Measurements from ENCODE around the gene KCNIP3.

Gene KCNIP3

DNA sequence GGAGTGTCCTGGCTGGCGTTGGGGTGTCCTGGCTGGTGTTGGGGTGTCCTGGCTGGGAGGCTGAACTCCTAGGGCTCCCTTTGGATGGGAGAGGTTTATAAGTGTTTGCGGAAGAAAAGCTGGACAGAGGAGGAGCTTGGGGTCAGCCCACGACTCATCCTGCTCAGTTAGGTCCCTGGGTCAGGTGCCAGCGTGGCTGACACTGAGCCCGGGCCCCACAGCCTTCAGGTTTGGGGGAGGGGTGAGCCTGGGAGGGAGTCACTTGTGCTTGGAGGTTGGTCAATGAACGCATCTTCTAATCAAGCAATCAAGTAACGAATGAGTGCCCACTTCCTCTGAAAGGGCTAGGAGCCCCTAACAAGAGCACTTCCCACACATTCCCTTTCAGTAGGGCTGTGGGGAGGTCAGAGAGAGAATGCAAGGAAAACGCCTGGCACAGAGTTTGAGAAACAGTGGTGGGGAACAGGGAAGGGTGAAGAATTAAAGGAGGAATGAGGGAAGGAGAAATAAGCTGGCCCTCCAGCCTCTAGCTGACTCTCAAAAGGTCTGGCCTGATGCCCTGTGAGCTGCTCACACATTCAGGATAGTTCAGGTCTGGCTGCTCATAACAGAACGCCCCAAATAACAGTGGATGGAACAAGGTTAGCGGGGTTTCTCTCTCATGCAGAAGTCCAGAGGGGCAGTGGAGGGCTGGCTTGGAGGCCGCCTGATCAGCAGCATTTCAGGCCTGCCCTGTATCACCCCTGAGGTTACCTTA, 670 bp downstream of the KCNIP3 start:
- DNase-seq = no peak

DNA sequence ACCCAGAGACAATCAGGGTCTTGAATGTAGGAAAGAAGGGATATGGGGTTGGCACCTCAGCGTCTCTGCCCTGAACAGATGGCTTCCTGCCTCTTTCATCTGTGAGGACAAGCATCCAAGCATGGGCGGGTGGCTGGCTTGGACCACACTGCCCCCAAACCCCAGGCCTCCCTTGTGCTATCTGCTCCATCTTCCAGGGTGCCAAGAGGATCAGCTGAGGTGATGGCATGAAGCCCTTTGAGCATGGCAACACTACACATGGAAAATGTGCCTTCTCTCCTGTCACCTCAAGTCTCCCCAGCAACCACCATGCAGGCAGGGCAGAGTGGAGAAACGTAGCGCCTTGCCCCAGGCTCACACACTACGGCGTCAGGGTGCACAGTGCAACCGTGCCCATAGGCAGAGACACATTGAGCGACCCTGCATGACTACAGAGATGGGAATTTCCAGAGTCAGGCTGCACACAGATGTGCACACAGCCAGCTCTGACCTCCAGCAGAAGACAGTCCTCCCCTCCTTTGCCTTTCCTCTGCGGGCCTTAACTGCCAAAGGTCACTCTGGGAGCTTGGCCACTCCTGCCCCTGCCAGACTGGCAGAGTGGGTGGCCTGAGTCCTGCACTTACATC, 1.5 kb downstream of the KCNIP3 start:
- no peak for DNase-seq

DNA sequence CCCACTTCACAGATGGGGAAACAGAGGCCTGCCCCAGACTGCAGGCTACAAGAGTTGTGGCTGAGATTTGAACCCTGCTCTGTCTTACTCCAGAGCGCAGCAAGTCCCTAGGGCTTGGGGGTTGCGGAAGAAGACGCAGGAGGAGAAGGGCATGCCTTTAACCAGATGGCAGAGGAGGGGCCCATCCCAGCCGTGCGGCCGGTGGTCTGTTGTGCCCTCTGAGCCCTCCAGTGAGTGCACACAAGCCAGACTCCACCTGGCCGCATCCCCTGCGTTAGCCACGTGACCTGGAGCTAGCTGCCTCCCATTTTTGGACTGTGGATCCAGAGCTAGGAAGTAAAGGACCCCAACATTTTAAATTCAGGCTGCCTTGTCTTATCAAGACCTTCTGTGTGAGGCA, 2.8 kb downstream of the KCNIP3 start:
- no peak for DNase-seq

DNA sequence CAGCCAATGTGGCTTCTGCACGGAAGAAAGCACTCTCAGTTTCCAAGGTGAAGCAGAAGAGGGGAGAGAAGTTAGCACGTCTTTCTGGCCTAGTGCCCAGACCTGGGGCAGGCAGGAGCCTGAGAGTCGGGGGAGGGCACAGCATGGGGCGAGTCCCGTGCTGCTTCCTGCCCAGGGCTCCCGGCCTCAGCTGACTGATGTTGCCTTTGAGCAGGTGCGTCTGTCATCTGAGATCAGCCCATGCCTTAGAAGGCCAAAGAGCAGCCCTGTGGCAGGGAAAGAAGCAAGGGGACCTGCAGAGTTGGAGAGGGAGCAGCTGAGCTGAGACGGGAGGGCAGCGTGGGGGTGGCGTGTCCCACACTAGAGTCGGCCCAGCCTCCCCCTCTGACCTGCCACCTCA, 3.3 kb downstream of the KCNIP3 start:
- DNase-seq = no peak

DNA sequence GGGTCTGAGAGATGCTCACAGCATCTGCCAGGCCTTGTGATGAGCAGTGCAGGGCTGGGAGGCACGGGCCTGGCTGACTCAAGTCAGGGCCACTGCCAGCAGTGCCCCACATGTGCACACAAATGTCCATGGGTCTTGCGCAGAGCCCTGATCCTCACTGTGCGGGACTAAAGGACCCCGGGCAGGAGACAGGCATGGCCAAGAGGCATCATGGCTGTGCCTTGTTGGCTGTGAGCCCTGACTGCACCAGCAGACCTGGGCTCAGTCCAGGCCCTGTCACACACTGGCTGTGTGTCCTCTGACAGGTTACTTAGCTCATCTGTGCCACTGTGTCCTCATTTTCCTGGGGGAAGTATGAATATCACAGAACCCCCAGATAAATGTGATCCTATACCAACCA, 4.0 kb downstream of the KCNIP3 start:
- DNase-seq = no peak

DNA sequence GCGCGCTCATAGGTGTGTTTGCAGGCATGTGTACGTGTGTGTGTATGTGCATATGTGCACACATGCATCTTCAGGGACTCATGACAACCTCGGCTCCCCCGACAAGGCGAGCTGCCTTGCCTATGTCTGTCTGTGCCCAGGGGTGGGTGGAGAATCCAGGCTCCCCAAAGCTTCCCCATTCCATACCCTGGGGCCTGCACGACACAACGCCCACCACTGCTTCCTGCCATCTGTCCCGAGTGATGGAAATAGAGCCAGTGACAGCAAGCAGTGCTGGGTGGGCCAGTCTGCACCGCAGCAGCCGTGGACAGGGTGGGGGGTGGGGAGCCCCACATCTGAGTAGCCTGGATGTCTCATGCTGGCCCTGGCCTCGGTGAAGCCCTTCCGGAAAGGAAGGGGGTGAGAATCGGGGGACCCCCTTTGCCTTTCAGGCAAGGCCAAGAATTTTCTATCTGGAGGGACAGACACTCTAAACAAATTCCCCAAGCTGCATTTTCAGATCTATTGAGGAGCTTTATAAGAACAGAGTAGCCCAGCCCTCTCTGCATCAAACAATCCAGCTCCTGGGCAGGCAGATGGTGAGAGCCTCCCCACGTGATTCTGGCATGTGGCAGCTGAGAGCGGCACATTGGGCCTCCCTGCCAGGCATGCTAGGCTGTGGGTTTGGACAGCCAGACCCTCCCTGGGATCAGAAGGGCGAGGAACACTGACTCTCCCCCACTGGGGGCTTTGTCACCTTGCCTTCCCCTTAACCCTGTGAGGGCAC, 4.9 kb downstream of the KCNIP3 start:
- peak; percentile 46 for DNase-seq

DNA sequence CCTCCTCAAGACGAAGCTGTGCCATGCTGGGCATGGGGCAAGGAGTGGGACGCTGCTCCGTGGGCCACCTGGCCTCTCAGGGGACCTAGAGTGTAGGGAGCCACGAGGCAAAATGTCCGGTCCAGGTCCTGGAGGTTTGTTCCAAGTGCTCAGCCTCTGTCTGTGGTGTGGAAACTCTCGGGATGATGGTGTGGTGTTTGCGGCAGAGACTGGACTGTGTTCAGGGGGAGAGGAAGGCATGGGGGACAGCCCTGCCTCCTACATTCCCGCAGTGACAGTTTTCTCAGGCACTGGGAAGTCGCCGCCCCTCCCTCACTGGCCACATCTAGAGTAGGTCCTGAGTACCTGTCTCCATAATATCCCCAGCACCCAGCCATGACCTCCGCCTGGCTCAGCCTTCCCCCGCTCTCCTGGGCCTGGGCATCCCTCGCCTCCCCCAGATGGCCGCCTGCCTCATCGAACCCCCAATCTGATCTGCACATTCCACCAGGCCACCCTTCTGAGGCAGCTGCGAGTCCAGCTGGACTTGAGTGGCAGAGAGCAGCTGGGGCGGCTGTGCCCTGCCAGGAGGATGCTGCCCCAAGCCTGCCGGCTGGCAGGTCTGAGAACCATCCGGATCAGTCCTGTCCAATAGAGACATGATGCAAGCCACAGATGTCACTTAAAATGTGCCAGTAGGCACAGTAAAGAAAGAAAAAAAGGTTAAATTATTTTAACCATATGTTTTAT, 6.2 kb downstream of the KCNIP3 start:
- DNase-seq = no peak

DNA sequence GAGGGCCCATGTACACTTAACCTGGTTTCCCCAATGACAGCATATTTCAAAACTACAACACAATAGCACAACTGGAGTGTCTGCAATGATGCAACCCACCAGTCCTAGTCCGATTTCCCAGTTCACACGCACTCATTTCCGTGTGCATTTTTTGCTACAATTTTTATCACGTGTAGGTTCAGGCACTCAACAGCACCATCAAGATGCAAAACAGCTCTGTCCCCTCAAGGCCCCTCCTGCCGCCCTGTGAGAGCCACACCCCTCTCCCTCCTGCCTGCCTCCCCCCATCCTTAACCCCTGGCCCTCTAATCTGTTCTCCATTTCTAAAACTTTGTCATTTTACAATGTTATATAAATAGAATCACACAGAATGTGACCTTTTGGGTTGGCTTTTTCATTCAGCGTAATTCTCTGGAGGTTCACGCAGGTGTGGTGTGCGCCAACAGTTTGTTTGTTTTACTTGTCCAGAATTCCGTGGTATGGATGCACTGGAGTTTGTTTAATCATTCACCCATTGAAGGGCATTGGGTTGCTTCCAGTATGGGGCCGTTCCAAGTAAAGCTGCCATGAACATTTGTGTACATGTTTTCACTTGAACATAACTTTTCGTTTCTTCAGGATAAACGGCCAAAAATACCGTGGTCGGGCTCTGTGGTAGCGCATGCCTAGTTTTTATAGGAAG, 8.4 kb downstream of the KCNIP3 start:
- no peak for DNase-seq

DNA sequence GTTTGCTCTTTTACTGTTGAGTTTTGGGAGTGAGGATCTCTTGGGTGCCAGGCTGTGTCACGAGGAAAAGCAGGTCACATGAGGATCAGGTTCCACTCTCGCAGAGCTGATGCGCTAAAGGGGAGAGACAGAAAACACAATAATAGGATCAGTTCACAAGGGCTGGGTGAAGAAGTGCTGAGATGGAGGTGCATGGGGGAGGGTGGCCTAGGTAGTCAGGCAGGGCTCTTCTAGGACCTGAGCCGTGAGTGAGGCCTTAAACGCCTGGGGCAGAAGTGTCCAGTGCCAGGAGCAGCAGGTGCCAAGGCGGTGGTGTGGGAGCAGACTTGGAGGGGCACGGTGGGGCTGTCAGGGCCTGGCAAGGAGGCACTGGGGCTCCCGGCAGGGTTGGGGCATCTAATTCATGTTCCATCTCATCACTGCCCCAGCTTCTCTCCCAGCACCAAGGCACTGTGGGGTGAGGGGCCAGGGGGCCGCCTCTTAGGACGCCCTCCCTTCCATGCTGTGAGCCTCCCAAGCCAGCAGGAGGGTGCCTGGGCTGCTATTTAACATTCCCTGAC, 9.3 kb downstream of the KCNIP3 start:
- no peak for DNase-seq

DNA sequence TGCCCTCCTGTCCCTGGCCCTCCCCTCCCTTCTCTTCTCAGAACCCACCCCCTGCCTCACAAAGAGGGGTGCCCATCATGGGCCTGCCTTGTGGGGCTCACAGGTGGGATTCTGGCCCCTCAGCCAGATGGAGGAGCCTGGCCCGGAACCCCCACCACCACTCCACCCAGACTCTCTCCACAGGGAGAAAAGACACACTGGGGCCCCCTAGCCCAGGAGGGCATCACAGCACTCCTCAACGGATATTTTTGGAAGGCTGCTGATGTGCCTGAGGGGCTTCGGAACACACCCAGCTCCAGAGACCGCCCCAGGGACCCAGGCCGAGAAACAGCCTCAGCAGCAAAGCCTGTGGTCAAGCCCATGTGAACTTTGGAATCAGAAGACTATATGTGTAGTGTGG, 9.9 kb downstream of the KCNIP3 start:
- DNase-seq = no peak

DNA sequence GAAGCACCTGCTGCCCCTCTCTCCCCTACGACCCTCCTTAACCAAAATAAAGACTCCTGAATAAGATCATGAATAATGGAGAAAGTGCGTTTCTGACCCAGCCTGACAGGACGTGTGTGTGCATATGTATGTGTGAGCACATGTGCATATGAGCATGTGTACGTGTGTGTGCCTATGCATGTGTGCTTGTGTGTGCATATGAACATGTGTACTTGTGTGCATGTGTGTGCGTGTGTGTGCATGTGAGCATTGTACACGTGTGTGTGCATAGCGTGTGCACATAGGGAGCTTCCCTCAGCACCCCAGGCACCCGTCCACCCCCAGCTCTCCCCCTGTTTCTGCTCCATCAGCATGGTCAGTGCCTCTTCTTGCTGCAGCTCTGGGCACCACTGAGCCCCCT, 10.7 kb downstream of the KCNIP3 start:
- no peak for DNase-seq

DNA sequence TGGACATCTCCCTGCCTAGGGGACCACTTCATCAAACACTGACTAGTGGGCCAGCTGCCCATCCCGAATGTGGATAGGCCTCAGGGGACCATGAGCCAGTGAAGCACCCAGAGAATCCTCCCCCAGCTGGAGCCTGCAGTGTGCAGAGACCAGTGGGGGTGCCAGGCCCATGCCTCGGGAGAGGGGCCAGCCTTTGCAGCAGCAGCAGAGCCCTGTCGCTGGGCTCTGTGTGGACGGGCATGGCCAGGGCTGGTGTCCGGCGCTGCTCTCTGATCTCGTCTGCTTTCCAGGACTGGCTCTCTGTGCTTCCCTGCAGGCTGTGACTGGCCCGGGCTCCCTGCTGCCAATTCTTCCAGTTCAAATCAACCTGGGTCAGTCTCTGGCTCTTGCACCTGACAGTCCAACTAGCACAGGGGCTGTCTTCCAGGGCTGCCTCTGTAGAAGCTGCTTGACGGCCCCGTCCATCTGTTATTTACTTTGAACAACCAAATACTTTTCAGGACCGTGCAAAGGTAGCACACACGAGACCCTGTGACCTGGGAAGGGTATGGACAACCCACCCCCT, 11.4 kb downstream of the KCNIP3 start:
- DNase-seq = no peak

DNA sequence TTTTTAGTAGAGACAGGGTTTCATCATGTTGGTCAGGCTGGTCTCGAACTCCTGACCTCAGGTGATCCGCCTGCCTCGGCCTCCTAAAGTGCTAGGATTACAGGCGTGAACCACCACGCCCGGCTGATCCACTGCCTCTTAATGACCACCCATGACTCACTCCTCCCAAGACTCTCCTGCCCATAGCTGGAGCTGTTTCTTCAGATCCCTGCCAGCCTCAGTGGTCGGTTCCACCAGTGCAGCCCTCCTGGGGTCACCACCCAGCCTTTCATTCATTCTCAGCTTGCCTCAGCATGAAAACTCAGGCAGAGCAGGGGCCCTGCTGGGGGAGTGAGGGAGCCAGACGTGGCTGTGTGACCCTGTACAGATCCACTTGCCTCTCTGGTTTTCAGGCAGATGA, 12.5 kb downstream of the KCNIP3 start:
- DNase-seq = no peak

DNA sequence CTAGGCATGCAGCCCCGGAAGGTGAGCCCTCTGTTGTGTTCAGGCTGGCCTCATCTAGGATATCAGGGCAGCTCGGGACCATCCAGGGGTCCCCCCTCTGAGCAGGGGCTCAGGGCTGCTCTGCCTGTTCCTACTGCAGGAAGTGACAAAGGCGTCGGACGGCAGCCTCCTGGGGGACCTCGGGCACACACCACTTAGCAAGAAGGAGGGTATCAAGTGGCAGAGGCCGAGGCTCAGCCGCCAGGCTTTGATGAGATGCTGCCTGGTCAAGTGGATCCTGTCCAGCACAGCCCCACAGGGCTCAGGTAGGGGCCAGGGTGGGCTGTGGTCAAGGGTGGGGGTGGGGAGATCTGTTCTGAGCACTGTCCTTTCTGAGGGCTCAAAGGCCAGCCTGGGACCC, 13.1 kb downstream of the KCNIP3 start:
- DNase-seq = no peak

DNA sequence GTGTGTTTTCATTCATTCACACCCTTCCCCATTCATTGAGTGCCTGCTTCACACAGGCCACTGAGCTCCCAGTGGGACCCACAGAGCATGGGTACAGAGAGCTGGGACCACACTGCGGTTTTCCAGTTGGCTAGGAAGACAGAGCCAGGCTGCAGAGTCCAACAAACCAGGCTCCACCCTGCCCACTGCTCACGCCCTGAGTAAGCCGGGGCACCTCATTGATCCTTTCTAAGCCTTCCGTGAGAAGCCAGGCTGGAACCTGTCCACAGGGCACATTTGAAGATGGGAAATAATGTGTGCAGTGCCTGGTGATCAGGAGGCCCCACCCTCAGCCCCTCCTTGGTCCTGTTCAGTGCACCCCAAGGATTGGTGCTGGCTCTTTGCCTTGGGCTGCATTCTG, 13.5 kb downstream of the KCNIP3 start:
- DNase-seq = no peak

DNA sequence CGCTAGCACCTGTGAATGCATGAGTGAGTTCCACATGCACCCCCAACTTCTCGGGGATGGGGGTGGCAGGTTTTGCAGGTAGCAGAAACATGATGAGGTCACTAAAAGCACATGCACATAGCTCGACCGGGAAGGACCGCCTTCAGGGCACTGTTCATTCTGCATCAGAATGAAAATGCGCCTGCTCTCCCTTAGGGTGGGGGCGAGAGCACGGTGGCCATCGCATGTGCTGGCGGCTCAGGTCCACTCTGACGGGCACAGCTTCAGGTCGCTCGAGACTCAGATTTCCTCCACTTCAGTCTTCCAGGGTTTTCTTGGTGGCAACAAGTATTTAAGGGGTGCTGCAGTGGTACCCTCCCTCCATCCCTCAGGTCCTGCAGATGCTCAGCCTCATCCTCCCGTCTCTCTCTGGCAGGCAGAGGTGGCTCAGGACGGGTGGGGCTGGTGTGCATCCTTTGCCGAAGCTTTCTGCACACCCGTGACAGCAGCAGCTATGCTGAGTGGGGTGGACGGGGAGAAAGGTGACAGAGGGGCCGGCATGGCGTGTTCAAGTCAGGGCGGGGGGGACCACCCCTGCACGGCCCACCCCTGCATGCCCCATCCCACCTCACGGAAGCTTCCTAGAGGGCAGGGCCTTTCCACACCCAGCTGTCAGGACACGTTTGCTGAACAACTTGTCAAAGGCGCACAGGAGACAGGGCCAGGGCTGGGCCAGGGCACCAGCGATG, 14.8 kb downstream of the KCNIP3 start:
- DNase-seq = no peak

DNA sequence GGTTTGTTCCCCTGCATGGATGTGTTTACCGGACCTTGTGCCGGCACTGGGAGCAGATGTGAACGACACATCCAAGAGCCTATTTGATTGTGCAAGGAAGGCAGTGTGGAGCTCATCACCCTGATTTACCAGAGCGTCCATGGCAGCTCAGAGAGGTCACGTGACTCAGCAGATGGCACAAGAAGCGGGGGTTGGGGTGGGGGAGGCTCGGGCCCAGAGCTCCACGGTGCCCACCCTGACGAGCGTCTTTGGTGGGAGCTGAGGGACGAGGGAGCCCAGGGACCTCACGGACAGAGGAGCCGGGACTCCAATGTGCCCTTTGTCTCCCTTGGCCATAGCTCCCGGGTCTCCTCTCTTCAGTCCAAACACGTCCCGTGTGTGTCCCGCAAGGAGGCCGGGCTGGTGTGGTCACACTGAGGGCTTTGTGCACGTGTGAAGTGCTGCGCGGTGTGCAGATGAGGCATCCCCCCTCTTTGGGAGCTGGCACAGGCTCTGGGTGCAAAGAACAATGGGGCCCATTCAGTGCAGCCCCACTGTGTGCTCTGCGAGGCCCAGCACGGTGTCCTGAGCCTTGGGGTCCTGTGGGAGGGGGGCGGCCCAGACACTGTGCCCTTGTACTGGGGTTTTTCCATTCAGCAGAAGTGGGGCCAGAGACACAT, 15.5 kb downstream of the KCNIP3 start:
- DNase-seq = no peak

DNA sequence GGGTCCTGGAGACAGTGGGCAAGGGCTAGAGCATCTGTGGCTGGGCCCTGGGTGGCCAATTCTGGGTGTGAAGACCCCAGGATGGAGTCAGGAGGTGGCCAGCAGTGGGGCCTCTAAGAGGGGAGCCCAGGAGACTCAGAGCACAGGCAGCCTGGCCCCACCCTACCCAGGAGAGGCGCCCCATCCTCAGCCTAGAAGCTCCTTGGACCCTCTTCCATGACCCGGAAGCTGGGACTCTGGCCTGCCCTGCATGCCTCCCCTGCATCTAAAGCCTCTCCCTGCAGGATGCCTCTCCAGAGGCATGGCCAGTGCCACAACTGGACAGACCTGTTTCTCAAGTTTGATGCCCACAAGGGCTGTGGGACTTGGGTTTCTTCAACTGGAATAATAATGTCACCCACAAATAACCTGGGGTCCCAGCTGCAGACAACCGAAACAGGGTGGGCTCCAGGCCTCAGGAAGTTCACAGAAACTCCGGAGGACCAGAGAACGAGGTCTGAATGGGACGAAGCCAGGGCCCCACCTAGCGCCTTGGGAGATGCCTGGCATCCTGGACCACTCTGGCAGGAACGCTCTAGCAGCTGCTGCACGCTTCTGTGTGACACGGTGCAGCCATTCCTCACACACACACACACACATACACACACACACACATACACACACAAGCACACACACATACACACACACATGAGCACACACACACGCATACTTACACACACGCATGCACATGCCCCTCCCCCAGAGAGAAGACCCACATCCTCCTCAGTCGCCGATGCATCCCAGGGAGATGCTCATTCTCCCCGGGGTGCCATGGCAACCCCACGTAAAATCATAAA, 16.4 kb downstream of the KCNIP3 start:
- DNase-seq = no peak

DNA sequence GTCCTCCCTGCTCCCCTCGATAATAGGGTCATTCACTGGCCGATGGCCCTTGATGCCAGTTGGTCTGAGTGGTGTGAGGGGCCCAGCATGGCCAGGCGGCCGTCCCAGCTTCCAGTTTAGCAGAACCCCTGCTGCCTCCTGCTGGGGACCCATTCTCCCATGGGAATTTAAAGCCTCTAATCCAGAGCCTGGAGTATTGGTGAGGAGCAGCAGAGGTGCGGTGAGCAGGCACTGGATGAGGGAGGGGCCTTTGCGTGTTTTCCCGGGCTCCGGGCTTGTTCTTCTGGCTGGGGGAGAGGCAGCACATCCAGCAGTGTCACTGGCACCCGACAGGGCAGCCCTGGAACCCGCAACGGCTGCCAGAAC, 17.4 kb downstream of the KCNIP3 start:
- no peak for DNase-seq

Data from inflammatory macrophage treated with lipopolysaccharide for 4 hours (primary cell).